GM18861 (cell line): ENCODE data around the gene ADGRE1.

Experiments
- ATAC-seq: cut with Tn5 transposase; IDR thresholded peaks from one replicate; pipeline ENCODE4 v1.9.1; 2021; ENCODE audit not compliant: unreplicated experiment

ADGRE1 gene

DNA sequence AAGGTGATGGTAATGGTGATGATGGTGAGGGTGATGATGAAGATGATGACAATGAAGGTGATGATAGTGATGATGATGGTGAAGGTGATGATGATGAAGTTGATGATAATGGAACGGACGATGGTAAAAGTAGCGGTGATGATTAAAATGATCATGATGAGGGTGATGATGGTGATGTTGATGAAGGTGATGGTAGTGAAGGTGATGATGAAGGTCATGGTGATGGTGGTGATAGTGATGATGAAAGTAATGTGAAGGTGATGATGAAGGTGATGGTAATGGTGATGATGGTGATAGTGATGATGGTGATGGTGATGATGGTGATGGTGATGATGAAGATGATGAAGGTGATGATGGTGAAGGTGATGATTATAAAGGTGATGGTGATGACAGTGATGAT is 67.7 kb downstream of the ADGRE1 start:
- ATAC-seq: no peak

GRCh38 chr19:6956573-6956972 is 69.2 kb downstream of the ADGRE1 start:
- no peak for ATAC-seq

DNA sequence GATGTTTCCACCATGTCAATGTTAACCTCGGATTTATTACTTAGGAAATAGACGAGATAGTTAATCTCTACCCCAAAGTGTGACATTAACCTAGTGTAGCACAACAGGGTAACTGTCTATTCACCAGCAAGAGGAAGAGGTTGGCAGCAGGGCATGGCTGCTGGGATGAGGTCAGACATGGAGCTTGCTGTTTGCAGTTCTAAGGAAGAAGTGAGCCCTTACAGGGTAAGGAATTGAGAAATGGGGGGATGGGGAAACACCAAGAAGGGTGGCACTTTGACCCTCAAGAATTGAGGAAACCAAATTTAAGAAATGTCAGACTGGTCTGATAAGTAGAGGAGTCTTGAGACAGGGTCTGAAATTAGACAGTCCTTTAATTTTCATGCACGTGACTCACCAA is 71.4 kb downstream of the ADGRE1 start:
- ATAC-seq: no peak

- no peak for ATAC-seq
These were observed 76.0 kb downstream of the ADGRE1 start for GRCh38 chr19:6963244-6963852.

- no peak for ATAC-seq
These were observed 76.6 kb downstream of the ADGRE1 start for GRCh38 chr19:6963937-6964336.

- ATAC-seq: no peak
These were observed 80.6 kb downstream of the ADGRE1 start for GRCh38 chr19:6967967-6968366.

- ATAC-seq: no peak
These were observed 82.1 kb downstream of the ADGRE1 start for GRCh38 chr19:6969490-6969889.

GRCh38 chr19:6970021-6970420 is 82.6 kb downstream of the ADGRE1 start:
- ATAC-seq: no peak

GRCh38 chr19:6970443-6970842 is 83.1 kb downstream of the ADGRE1 start:
- no peak for ATAC-seq

DNA sequence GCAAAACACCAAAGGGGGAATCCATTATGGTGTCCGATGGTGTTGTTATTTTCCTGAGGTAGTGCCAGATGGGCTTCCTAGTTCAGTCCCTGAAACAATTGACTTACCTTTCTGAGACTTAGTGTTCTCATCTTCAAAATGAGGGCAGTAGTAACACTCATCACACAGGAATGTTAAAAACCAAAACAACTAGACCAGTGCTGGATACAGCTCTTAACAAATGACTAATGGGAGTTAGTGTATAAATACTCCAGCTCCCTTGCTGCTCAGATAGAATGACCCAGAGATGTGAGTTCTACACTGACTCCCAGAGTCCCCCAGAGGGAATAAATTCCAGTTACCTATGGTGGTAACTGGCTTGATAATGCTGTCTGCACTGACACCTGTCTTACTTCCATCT is 84.0 kb downstream of the ADGRE1 start:
- no peak for ATAC-seq

- ATAC-seq: no peak
These were observed 88.8 kb downstream of the ADGRE1 start for GRCh38 chr19:6976197-6976596.

DNA sequence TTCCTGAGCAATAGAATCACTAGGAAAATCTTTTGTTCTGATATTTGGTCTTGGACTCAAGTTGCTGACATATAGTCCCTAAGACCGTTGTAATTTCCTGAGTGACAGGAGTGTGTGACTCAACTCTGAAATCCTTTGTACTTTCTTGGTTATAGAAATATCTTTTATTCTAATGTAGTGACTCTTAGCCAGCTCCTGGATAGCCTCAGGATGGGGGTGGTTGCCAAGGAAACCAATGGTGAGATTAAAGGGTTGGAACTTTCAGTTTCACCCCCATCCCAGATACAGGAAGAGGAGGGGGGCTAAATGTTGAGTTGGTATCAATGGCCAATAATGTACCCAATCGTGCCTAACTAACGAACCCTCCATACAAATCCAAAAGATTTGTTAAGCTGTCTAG is 92.0 kb downstream of the ADGRE1 start:
- no peak for ATAC-seq

DNA sequence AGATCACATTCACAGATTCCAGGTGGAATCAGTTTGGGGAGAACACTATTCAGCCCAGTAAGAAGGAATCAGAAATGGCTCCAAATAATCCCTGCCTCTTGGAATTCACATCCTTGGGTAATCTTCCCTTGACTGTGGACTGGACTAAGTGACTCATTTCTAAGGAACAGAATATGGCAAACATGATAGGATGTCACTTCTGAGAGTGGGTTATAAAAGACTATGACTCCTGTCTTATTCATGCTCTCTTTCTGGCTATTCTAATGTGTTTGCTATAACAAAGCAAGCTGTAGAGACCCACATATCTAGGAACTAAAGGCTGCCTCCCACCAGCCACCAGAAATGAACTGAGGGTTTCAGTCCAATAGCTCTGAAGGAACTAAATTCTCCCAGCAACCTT is 96.1 kb downstream of the ADGRE1 start:
- ATAC-seq: no peak

GRCh38 chr19:6987850-6988249 is 100.5 kb downstream of the ADGRE1 start:
- ATAC-seq: no peak

DNA sequence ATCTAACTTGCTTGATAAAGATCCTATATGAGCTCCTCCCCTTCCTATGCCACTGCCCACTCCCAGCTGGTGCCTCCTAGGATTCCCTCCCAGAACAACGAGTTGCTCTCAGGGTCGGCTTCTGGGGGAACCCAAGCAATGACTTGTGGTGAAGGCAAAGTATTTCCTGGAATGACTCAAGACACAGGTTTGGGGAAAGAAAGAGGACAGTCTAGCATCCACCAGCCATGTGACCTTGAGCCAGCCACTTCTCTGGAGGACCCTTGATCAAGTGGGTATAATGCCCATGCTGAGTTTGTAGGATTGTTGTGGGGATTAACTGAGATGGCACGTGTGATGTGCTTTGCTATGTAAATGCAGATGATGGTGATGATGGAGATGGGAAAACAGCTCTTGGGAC is 100.9 kb downstream of the ADGRE1 start:
- no peak for ATAC-seq
